HG03025 (cell line): ENCODE results near the gene UBR2.
"Not testable (repeated sequence)": the region's sequence is repeated elsewhere in the genome, so short reads cannot be mapped to it uniquely, and the experiment has no call there.

Experiments used
- ATAC-seq: cut with Tn5 transposase; IDR thresholded peaks from one replicate; pipeline ENCODE4 v1.9.1; 2021; ENCODE audit warnings: mild to moderate bottlenecking, moderate library complexity; ENCODE audit not compliant: unreplicated experiment, low FRiP score

The UBR2 gene

DNA sequence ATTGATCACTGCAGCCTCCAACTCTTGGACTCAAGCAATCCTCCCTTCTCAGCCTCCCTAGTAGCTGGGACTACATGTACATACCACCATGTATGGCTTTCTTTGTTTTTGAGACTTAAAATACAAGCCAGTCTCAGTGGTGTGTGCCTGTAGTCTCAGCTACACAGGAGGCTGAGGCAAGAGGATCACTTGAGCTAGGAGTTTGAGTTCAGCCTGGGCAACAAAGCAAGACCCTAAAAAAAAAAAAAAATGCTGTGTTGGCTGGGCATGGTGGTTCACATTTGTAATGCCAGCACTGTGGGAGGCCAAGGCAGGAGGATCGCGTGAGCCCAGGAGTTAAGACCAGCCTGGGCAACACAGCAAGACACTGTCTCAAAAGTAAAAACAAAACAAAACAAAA is 51.7 kb downstream of the UBR2 start:
- no peak for ATAC-seq

DNA sequence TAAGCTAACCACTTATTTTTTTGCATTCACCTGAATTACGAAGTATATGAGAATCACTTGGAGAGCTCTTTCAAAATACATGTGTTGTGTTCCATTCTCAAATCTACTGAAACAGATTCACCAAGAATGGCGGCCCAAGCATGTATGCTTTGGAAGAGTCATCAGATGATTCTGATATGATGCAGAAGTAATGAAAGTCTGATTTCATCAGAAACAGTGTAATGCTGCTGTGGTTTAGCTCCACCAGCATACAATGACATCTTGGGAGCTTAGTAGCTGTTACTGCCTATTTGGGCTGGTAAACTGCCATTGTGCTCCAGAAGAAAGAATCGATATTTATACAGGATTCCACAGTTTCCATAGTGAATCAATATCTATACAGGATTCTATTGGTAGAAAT is 52.9 kb downstream of the UBR2 start:
- ATAC-seq: no peak

DNA sequence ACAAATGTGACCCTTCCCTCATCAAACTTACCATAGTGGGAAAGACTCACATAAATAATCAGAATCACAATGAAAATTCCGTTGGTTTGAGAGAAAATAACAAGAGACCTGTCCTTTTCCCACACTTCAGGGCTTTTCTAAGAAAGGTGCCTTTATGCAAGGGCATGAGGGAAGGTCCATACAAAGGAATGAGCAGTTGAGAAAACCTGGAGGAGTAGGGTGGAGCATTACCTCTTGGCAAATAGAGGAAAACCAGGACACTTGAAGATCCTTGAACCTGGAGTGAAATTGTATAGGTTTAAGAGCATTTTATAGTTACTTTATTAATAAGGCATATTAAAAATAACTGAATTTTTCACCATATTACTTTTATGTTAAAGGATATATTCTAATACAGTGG is 54.3 kb downstream of the UBR2 start:
- no peak for ATAC-seq

DNA sequence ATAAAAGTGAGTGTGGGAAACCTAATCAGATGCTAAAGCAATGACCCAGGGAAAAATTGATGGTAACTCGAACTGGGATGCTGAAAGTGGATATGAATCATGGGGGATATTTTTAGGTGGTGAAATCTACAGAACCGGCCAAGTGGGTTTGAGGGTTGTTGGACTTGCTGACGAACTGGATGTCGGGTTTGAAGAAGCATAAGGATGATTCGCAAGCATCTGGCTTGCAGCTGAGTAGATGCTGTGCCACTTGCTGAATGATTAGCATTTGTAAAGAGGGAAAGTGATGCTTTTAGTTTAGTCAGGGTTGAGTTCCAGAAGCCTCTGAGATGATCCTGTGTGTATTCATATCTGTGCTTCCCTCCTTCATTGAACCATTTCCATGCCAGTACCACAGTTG is 54.9 kb downstream of the UBR2 start:
- no peak for ATAC-seq

DNA sequence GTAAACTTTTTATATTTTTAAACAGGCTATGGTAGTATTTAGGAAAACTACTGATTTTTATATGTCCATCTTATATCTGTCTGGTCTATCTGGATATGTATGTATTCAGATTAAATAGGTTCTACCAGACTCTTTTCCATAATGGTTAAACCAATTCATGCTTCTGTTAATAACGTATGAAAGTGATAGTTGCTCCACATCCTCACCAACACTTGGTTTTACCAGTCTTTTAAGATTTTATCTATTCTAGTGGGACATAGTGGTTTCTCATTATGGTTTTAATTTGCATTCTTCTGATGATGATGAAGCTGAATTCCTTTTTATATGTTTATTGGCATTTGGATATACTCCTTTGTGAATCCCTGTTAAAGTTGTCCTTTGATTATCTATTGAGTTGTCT is 56.1 kb downstream of the UBR2 start:
- ATAC-seq: no peak

DNA sequence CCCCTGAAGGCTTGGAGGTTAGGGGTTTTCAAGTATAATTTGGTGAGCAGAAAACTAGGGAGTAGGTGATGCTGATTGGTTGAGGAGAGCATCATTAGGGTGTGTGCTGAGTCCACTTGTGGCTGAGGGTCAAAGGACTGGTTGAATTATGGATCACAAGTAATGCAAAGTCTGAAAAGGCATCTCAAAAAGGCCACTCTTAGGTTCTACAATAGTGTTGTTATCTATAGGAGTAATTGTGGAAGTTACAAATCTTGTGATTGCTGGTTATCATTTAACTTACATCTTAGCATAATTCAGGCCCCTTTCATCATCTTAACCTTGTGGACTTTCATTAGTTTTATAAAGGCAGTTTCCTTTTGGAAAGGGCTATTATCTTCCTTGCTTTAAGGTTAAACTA is 60.8 kb downstream of the UBR2 start:
- no peak for ATAC-seq

DNA sequence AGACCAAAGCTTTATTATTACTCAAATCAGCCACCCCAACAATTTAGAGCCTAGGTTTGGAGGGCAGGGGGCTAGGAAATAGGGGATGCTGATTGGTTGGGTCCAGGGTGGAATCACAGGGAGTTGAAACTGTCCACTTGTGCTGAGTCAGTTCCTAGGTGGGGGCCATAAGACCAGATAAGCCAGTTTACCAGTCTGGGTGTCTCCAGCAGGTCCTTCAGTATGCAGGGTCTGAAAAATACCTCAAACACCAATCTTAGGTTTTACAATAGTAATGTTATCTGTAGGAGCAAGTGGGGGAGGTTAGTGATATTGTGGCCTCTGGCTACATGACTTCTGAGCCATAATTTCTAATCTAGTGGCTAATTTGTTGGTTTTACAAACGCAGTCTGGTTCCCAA is 63.2 kb downstream of the UBR2 start:
- no peak for ATAC-seq

DNA sequence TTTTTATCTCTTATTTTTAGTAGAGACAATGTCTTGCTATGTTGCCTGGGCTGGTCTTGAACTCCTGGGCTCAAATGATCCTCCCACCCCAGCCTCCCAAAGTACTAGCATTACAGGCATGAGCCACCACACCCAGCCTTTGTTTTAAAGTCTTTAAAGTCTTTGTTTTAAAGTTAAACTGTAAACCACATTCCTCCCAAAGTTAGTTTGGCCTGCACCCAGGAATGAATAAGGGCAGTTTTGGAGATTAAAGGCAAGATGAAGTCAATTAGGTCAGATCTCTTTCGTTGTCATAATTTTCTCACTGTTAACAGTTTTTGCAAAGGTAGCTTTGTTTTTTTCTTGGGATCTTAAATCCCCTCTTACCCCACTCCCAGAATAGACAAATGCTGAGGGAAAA is 63.8 kb downstream of the UBR2 start:
- ATAC-seq: no peak

DNA sequence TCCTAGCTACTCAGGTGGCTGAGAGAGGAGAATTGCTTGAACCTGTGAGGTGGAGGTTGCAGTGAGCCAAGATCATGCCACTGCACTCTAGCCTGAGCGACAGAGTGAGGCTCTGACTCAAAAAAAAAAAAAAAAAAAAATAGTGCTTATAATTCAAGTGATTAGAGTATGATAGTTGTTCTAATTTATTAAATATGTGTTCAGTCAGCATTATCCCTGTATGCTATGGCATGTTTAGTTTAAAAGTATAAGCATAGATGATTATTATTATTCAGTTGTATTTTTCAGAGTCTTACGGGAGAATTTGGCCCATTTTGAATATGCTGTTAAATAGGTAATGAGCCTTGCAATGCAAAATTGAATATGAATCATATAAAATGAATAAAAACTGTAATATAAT is 64.8 kb downstream of the UBR2 start:
- no peak for ATAC-seq

DNA sequence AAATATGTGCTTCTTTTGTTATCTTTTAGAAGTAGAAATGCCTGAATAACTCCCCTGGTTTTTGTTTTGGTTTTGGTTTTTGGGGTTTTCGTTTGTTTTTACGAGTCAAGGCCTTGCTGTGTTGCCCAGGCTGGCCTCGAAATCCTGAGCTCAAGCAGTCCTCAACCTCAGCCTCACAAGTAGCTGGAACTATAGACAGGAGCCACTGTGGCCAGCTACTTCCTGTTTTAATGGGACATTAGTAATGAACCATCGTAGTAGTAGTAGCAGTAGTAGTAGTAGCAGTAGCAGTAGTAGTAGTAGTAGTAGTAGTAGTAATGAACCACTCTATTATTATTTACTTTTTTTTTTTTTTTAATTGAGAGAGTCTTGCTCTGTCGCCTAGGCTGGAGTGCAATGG is 66.0 kb downstream of the UBR2 start:
- ATAC-seq: no peak

DNA sequence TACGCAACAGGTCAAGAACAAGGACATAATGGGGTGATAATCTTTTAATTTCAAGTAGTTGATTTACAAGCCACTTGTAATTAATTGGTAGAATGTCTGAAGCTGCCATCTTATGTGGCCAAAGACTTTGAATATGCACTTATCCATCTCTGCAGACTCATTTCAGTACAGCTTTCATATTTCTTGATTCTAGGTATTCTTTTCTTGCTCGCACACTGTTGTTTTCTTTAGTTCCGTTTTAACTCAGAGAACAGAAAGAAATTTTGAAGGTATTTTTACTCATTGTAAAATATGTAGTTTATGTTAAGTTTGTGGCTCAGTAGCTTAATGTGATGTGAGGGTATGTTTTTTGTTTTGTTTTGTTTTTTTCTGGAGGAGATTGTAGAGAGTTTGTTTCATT is 73.9 kb downstream of the UBR2 start:
- no peak for ATAC-seq

DNA sequence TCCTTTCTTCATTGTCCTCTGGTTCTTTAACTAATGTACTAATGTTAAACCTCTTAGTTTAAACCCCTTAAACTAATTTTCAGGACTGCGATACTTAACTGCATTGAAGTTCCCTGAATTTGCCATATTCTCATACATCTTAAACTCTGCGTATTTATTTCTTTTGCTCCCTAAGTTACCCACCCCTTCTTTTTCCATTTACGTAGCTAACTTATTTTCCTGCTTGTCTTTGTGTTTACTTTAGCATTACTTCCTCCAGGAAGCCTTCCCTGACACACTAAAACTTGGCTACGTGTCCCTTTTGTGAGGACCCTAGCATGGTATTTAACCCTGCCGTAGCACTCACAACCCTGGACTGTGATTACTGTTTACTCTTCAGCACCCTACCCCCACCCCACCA is 79.0 kb downstream of the UBR2 start:
- no peak for ATAC-seq

DNA sequence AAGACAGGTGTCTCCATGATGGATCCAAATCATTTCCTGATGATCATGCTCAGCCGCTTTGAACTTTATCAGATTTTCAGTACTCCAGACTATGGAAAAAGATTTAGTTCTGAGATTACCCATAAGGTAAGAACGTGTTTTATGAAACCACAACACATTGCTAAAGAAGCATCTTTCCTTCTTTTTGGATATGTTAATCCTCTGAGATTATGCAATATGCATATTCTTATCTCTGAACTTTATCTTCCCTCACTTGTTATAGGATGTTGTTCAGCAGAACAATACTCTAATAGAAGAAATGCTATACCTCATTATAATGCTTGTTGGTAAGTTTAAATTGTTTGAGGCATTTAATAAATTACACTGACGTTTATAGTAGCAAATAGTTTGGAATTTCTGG is 80.4 kb downstream of the UBR2 start:
- ATAC-seq: no peak

DNA sequence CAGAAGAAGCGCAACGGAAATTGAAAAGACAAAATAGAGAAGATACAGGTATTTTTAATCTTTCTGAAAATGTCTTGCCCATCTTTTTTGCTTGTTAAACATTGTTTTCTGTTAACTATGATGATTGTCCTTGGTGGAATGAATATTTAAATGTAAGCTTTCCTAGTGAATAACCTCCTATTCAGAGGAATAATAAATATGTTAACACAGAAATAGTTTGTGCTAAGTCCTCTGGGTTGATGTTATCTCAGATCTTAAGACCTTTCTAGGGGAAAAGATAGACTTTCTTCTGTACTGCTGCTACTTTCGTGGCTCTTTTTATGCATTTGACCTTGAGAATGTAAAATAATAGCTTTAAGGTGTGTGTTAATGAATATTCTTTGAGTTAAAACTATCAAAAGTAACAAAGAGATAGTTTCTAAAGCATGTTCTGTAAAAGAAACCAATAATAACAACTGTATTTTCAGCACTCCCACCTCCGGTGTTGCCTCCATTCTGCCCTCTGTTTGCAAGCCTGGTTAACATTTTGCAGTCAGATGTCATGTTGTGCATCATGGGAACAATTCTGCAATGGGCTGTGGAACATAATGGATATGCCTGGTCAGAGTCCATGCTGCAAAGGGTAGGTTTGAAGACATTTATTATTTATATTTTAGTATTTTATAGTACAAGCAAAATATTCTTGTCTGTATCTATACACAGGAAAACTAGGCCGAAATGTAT is 88.4 kb downstream of the UBR2 start:
- ATAC-seq: no peak

DNA sequence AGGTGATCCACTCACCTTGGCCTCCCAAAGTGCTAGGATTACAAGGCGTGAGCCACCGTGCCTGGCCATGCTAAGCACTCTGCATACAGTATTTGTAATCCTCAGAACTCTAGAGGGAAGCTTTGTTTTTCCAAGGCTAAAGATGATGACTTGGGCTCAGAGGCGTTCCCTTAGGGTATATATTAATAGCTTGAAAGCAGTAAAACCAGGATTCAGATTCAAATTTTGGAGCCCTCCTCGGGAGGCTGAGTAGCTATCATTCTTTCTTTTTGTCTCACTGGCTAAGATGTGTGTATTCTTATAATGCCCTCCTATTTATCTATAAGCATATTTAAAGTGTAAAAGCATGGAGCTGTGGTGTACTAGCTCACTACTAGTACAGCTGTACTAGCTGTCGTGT is 90.0 kb downstream of the UBR2 start:
- no peak for ATAC-seq

DNA sequence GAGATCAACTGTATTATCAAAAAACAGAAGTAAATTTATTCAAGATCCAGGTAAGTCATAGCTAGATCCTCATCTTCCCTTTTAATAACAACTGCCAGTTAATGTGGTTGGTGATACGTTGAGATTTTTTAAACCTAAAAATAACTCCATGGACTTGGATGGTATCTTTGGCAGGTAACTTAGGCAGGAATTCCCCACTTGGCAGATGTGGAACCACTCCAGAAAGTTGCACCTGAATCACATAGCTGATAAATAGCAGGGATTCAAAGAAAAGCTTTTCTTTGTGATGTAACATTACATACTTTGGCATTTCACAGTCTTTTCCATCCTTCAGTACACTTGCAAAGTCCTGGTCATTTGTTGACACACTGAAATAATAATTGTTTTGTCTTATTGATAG is 96.0 kb downstream of the UBR2 start:
- no peak for ATAC-seq

DNA sequence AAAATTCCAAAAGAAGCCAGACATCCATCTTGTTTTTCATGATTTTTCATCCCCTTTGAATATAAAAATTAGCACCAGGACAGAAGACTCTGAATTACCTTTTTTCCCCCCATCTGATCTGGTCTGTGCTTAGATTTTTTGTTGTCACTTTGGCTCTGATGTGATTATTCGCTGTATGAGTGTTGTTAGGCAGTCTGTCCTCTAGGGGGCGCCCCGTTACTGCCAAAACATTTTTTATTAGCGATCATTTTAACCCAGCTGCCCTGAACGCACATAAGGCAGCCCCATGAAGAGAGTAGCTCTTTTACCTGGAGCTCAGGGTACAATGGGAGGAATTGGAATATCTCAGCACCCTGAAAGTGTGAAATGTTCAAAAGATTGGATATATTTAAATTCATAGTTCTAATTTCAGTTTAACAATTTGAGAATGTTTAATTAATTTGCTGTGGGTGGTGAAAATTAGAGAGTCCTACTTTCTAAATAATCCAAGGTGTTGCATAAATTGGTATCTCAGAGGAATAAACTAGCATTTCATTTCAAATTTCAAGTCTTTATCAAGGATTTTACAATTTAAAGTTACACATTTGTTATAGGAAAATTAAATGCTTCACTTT is 97.8 kb downstream of the UBR2 start:
- ATAC-seq: no peak

DNA sequence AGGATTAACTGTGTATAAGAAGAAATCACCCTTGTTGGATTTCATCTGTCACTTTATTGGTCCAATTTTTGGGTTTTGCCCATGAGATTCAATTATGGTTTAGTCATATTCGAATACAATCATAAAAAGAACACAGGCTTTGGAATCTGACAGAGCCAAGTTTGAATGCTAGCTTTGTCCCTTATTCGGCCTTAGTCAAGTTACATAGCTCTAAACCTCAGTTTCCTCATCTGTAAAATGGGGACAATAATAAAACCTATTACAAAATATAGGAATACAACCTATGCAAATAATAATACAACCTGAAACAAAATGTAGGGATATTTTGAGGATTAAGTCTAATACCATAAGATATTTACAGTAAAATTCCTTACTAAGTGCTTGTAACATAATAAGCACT is 100.9 kb downstream of the UBR2 start:
- ATAC-seq: no peak

DNA sequence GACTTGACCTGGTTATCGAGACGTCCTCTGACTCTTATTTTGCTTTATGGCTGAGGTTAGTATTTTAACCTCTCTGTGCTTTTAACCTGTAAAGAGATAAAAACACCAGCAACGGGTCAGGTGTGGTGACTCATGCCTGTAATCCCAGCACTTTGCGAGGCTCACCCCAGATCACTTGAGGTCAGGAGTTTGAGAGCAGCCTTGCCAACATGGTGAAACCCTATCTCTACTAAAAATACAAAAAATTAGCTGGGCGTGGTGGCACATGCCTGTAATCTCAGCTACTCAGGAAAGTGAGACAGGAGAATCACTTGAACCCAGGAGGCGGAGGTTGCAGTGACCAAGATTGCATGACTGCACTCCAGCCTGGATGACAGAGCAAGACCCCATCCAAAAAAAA is 110.5 kb downstream of the UBR2 start:
- ATAC-seq: not testable (repeated sequence)

DNA sequence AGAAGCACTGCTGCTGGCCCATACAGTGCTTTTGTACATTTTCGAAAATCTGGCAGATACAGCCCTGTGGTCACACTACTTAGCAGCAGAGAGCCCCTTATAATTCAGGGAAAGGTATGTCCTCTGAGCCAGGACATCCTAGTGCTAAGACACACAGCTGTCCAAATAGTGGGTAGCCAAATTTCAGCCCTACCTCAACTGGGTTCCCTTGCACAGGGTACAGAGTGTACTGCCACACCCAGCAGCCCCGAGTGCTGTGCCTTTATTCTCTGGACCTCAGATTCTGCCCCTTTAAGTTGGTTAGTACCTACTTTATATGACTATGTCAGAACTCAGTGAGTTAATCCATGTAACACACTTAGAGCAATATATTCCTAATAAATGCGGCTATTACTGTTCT is 111.0 kb downstream of the UBR2 start:
- ATAC-seq: no peak

DNA sequence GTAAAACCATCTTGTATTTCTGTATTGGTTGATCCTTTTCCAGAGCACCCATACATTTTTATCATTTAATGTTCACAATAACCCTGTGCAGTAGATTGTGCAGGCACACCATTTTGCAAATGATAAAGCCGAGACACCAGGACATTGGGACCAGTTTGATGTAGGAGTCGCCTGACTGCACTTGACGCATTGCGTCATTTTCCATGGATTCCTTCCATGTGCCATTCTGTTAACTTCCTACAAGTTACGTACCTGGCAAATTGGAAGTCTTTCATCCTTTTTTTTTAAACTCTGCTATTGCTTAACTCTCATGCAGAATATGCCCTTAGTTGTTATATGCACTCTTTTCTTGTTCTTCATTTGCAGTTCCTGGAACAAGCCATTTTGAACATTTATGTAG is 115.5 kb downstream of the UBR2 start:
- no peak for ATAC-seq

DNA sequence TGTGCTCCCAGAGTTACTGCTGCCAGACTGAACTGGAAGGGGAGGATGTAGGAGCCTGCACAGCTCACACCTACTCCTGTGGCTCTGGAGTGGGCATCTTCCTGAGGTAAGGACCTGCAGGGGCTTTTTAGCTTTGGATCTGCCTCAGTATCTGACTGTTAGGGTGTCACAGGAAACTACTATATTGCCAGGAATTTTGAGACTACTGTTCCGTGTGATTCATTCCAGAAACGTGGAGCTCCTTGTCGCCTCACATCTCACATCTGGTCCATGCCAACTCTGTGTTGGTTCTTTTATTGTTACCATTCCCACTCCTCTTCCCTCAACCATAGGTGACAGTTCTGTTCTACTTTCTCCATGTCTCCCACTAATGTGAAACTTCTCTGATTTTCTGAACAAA is 124.5 kb downstream of the UBR2 start:
- no peak for ATAC-seq

DNA sequence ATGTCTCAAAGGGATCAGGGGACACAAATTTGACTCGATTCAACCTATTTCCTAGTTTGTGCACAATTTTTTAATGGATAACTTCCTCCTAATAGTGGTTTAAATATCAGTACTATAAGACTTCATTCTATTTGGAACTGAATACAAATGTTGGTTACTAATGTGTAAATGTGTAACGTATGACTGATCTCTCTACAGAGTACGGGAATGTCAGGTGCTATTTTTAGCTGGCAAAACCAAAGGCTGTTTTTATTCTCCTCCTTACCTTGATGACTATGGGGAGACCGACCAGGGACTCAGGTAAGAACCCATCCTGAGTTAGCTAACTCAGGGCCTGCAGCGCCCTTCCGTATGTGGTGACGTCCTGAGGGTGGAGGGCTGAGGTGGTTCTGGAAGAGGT is 125.5 kb downstream of the UBR2 start:
- no peak for ATAC-seq
